Activated CD8-positive, alpha-beta memory T cell treated with anti-CD3 and anti-CD28 coated beads for 36 hours (primary cell): ENCODE data around the gene PKM. TPM values are rescaled to one million over a fixed set of nuclear protein-coding genes. Genes with fewer than 3 reads are reported as not detected.

ENCODE experiments used
- CTCF ChIA-PET: fragments of 350-600 bp; sonication (Branson Sonifier 250); formaldehyde crosslinking; loops from one replicate; lab custom pipeline; 2021; ENCODE audit warnings: antibody characterized with exemption; lab: Charles Lee
- POLR2A ChIA-PET: fragments of 350-600 bp; sonication (Branson Sonifier 250); formaldehyde crosslinking; loops from one replicate; lab custom pipeline; 2021; ENCODE audit warnings: antibody characterized with exemption; lab: Charles Lee
- total RNA-seq, 2 experiments: library from RNA; stranded (reverse); gene quantifications; one replicate each; pipeline ENCODE4 v1.2.3, GENCODE V29; 2021

PKM gene
- total RNA-seq, 2 experiments from 2014 or later = 2,552 to 2,669 TPM

DNA sequence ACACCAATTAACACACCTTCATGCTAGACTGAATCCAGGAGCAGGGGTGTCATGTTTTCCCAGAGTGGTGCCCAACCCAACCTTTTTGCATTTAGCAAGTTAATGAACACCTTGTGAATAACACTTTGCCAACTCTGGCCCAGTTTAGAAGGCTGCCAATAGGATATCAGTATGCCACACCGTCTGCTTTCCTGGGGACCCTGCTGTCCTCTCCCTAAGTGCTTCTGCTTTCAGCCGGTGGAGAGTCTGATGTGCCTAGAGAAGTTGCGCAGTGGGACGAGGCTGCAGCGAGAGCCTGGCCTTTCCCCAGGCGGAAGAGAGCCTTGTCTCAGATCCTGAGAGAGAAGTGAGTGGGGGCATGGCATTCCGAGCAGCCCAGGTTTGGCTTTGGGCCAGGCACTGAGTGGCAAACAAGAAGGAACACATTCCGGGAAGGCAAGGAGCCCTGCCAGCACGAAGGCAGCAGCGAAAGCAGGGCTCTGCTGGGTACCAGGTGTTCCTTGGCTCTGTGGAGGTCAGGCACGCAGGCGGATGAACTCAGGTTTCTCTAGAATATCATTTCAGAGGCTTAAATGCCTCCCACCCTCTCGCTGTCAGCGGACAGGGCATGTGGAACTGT, 75.9 kb downstream of the PKM start:
- POLR2A ChIA-PET = no interaction called here

DNA sequence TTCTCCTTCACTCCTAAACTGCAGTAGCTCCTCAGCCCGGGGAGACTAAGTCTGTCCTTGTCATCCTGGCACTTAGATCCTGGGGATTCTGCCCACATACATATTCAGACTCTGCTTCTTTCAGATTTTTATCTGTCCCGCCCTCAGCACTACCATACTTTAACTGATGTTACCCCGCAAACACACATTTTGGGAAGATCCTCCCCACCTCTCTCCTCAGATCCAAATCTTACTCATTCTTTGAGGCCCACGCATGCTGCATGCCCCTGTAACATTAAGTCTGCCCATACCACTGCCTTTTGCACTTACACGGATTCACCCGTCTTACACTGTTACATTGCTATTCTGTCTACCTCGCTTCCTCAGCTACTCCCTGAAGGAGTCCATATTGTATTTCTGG, 76.7 kb downstream of the PKM start:
- POLR2A ChIA-PET = no interaction called here
- CTCF ChIA-PET = interaction anchor here (0.6 to 2.6 kb wide), 2 partner anchors 109 to 373 kb away, joined by 3 to 6 read pairs; no protein-coding TSS in a partner anchor

More for the DNA sequence above, 75.9 kb downstream of the PKM start:
- CTCF ChIA-PET = interaction anchor here (0.9 kb wide), 1 partner anchor 35 kb away, joined by 4 read pairs; no protein-coding TSS in a partner anchor

DNA sequence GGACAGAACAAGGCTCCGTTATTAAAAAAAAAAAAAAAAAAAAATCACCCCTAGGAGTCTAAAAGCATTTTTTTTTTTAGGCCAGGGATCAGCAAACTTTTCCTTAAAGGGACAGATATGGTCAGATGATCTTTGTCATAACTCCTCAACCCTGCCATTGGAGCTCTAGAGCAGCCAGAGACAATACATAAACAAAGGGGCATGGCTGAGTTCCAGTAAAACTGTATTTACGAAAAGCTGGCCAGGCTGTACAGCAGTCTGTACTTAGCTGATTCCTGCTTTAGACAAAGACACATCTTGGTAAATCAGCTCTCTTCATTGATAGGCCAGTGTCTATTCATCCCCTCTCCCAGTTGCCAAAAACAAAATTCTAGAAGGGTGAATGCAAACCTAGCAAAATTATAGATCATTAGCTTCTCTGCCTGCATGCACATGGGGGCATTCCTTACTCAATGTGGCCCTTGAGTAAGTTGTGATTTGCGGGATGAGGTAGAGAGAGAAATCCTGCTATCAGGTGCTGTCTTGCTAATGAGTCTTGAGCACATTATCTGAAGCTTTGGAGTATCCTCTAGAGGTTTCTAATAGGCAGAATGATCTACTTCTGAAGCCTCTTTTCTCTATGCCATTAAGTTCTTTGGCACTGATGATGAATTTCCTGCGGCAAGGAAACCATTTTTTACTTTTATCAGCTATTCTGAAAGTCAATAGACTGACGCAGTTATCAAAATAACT, 77.6 kb downstream of the PKM start:
- ChIA-PET POLR2A (no interaction called here), CTCF (interaction anchor here (0.6 to 2.6 kb wide), 3 partner anchors 23 to 372 kb away, joined by 3 to 6 read pairs (median 3); no protein-coding TSS in a partner anchor)

Other genes starting within 250 kb of the PKM start
- 10 to 100 TPM; 18.0 to 18.8 TPM for gene MYO9A, start 113.0 kb downstream of the PKM start, total RNA-seq
- 1 to 10 TPM; 3.0 TPM for gene SENP8, start 112.8 kb downstream of the PKM start, total RNA-seq
- gene GRAMD2A, start 33.4 kb downstream of the PKM start, total RNA-seq = not detected
- 10 to 100 TPM; 54.4 to 54.9 TPM for gene PARP6, start 41.4 kb upstream of the PKM start, total RNA-seq
- under 1 TPM; 0.23 to 0.42 TPM for gene CELF6, start 89.0 kb upstream of the PKM start, total RNA-seq
- gene HEXA, start 144.8 kb upstream of the PKM start, total RNA-seq = 10 to 100 TPM; 68.2 to 72.5 TPM
- not detected for gene TMEM202, start 167.1 kb upstream of the PKM start, total RNA-seq
- gene ARIH1, start 243.1 kb upstream of the PKM start, total RNA-seq = 100 to 1,000 TPM; 146 to 155 TPM